CD4-positive, alpha-beta T cell treated with Interferon alpha-2 for 1 hour (primary cell): ENCODE data around the gene BIVM.
"Not testable (repeated sequence)": the region's sequence is repeated elsewhere in the genome, so short reads cannot be mapped to it uniquely, and the experiment has no call there.

ENCODE experiments used
- DNase-seq, 2 donors: peaks; one replicate each; pipeline ENCODE4 v3.0.0-alpha.2; 2020 to 2022

Gene BIVM, protein sequence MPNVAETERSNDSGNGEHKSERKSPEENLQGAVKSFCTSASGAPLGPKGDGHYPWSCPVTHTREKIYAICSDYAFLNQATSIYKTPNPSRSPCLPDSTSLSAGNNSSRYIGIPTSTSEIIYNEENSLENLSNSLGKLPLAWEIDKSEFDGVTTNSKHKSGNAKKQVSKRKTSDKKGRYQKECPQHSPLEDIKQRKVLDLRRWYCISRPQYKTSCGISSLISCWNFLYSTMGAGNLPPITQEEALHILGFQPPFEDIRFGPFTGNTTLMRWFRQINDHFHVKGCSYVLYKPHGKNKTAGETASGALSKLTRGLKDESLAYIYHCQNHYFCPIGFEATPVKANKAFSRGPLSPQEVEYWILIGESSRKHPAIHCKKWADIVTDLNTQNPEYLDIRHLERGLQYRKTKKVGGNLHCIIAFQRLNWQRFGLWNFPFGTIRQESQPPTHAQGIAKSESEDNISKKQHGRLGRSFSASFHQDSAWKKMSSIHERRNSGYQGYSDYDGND

DNA sequence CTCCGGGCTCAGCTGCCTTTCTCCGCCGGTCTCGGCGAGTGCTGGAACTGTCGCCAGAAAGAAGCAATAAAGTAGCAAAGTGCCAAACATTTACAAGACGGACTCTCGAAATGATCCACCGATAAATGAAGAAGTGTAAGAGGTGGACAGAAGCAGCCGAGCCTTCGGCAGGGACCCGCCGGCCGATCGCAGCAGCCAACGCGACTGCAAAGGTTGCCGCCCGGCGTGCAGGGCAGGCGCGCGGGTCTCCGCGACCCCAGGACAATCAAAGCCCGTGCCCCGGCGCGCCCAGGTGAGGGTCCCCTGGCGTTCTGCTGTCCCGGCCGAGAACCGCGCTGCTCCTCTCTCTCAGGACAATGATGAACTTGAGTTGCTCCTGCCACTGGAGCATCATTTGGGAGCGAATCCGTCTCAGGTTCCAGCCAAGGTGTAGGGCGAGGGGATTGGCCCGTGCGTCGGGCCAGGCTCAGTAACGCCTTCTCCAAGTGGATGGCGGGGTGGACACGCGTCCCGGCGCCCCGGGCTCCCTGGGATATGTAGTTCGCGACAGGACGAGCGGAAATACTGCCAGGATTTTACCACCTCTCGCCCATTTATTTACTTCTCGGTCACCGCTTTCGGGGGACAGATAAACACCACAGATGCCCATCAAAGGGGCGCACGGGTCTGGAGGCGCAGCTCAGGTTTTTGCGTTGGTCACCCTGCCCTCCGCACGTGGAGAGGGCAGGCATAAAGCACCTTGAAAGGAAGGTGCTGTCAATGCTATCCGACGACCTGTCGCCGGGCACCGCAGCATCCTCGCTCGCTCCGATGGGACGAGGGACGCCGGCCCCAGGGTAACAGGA, at the start of gene BIVM, which contains the start of gene POGLUT2:
BIVM (plus strand) TSS at position 539 of the 845 bp plus-strand sequence. CDS start 8,149 bp downstream, outside the sequence.
POGLUT2 (minus strand) TSS at position 396 of the 845 bp plus-strand sequence; CDS start at position 90, 306 bp downstream.
- DNase-seq = peak; percentile 67 to 79

DNA sequence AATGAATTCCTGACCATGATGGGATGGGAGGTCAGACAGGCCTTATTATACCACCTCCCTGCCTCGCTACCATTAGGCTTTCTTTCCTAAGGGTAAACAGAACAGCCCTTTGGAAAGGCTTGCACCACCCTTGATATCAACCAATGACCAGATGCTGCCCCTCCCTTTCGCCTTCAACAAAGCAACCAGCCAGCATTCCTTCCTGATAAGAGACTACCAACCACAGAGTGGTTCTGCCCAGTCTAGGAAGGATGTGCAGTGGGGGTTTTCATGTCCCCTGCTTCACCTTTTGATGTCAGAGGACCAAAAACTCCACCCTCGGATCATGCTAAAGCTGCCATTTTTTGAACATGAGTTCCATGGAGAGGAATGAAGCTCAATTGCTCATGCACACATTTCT, 47.0 kb upstream of the BIVM start:
- no peak for DNase-seq

DNA sequence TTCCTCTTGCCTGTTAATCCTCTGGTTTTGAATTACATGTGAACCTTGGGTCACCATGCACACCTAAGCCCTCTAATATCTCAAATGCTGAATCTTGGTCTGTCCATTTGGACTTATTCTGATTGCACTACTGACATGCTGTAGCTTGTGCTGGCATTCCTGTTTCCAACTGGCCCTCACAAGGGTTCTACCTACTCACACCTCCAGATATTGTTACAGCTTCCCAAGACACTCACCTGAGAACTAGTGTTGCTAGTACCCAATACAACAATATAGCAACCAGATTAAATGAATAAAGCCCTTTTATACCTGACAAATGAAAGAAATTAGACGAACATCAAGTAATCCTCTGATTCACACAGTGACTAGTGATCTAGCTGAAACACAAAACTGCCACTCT, 41.9 kb upstream of the BIVM start:
- DNase-seq = no peak

DNA sequence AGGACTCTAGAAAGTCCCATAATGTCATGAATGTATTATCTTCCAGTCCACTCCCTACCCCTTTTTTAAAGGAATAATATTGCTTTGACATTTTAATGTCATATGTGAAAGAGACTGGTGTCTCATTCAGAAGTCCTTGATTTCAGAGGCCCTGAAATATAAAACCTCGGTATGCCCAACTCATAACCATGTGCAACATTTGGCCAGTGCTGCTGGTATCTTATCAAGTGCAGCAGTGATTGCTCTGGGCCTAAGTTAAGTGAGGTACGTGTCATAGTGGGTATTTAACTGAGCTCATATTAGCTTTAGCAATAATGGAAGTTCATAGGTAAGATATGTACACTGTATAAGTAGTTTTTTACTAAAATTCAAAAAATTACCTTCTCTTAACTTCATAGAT, 40.1 kb upstream of the BIVM start:
- no peak for DNase-seq

DNA sequence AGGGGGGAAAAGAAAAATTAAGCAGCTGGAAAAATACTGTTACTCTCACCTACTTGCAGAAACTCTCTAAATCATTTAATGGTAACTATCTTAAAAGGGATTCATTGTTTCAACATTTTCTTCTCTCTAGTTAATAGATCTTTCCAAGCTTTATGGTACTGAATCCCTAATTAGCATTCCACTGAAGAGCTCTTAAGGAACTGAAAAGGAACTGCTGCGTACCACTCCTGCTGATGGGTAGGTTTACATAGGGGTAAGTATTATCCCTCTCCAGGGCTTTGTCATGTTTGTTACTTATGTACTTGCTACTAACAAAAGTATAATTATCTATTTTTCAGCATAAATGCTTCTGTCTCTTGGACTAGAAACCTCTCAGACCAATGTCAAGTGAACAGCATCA, 37.8 kb upstream of the BIVM start:
- DNase-seq = no peak

DNA sequence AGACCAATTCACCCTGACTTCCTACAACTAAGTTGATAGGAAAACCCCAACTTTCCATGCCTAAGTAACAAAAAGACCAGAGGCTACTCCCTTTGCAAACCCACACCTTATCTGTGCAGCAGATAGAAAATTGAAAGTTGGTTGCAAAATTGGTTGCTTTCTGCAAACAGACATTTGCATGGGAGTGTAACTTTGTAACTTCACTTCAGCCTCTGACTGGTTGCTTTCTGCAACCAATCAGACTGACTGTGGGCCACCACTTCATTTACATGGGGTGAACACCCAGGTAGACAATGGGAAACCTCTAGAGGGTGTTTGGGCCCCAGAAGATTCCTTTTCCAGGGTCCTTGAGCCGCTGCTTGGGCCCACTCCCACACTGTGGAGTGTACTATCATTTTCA, 35.2 kb upstream of the BIVM start:
- DNase-seq = no peak

DNA sequence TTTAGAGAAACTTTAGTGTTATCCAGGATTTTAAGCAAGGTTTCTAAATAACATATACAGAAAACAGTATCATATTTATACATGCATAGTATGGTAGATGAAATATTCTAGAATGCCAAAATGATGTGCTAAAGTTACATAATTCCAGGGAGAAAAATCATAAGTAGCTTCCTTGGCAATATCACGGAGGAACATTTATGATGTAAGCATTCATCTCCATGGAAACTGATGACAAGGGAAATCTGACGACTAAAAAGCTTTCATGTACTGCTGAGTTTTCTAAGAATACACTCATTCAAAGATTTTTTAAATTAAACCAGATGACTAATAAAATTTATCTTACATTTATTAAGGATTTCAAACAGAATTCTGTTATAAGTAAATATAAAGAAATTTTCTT, 30.0 kb upstream of the BIVM start:
- DNase-seq = no peak

DNA sequence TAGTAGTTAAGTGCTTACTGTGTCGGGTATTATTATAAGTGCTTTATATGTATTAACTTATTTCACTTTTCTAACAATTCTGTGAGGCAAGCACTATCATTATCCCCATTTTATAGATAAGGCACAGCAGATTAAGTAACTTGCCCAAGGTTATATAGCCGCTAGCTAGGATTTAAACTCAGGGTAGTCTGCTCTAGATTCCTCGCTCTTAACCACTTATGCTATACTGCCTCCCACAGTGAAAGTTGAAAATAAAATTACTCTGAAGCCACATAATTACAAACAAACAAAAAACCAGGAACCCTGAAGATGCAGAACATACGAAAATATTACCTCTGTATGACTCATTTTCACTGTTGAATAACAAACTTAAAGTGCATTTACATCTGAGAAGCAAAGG, 29.2 kb upstream of the BIVM start:
- DNase-seq = no peak

DNA sequence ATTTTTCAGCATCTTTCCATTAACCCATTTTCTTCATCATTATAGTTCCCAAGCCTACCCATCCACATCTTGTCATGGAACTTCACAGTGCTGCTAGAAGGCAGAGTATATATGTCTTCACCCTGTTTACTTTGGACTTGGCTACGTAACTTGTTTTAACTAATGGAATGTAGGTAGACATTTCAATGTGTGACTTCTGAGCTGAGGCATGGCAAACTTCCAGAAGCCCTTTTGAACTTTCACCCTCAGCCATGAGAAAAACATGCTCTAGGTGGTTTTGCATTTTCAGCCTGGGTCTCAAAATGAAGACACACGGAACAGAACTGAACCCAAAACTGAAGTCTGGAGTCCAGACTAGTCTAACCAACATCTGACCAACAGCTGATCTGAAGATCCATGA, 28.5 kb upstream of the BIVM start:
- DNase-seq = no peak

DNA sequence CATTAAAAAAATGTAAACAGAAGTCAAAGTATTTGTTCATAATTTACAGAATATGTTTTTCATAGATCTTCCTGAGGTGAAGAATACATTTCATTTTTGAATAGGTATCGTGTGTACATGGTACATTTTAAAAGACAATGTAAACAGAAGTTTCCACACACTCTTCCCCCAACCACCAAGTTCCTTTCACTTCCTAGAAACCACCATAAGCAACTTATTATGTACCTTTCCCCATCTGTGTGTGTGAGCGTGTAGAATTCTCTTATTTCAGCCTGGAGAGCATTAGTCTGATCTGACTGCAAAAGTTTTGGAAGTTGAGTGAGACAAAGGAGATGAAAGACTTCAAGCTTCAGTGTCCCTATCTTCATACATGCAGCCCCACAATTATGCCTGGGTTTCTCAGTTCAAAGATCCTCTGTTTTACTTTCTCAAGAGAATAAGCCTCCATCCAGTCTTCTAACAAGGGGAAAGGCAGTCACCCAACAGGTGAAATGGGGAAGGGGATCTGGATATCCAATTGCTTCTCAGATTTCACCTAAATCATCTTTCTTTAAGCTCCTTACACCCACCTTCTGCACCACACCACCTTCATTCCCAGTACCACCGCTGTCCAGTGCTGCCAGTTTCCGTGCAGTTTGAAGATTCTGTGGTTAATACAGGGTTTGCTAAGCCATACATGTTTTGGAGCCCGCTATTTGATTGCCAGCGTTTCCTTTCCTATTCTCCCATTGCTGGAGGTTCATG, 27.4 kb upstream of the BIVM start:
- DNase-seq = no peak

DNA sequence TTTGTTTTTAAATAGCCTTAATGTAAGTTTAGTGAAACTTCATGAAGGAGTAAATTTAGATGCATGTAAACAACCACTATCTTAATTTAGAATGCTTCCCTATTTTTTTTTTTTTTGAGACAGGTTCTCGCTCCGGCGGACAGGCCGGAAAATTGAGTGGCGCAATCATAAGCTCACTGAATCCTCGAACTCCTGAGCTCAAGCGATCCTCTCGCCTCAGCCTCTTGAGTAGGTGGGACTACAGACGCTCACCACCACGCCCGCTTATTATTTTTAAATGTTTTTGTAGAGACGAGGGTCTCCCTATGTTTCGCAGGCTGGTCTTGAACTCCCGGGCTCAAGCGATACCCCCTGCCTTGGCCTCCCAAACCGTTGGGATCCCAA, 26.9 kb upstream of the BIVM start:
- DNase-seq = no peak

DNA sequence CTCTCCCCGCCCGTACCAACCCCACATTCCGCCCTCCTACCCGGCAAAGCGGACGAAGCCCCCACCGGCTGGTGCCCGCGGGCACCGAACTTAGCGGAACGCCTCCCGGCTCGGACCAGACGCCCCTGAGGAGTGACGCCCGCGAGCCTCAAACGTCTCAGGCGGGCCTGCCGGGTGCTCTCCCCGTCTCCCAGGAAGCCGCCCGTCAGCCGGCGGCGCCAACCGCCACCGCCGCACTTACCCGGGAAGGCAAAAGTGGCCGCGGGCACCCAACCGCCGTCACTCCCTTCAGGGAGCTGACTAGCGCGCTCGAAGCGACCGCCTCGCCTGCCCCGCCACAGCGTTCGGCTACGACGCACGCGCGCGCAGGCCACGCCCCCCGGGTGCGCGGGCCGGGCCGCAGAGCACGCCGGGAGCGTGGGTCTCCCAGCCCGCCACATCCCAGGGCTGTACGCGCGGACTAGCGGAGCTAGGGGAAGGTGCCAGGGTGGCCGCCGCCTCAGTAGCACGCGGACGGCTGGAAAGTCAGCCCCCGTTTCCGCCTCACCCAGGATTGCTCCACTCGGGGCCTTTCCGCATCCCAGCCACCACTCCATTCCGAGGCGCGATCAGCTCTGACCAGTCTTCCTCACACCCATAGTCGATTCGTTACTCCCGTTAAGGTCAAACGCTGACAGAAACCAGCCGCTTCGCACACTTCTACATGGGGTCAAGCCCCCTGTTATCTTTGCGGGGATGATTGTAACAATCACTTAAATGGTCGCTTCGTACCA, 25.3 kb upstream of the BIVM start, which contains the start of gene TEX30:
TEX30 (minus strand) TSS at position 346 of the 773 bp plus-strand sequence. CDS start 3,760 bp downstream, outside the sequence.
- peak; percentile 87 to 91 for DNase-seq

DNA sequence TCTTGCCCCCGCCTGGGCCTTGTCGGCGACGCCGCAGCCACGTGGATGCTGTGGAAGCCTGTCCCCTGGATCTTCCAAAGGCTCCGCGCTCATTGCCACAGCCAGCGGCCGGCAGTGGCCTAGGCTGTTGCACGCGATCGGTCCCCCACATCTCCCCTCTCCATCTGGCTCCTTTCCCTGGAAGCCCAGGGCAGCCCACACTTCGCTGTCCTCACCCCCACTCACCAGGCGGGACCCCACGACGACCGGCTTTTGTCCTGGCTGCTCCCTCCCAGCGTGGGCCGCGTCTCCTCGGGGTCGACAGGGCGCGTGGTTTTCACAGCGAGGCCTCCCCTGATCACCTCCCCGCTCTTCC, 24.7 kb upstream of the BIVM start:
- no peak for DNase-seq

DNA sequence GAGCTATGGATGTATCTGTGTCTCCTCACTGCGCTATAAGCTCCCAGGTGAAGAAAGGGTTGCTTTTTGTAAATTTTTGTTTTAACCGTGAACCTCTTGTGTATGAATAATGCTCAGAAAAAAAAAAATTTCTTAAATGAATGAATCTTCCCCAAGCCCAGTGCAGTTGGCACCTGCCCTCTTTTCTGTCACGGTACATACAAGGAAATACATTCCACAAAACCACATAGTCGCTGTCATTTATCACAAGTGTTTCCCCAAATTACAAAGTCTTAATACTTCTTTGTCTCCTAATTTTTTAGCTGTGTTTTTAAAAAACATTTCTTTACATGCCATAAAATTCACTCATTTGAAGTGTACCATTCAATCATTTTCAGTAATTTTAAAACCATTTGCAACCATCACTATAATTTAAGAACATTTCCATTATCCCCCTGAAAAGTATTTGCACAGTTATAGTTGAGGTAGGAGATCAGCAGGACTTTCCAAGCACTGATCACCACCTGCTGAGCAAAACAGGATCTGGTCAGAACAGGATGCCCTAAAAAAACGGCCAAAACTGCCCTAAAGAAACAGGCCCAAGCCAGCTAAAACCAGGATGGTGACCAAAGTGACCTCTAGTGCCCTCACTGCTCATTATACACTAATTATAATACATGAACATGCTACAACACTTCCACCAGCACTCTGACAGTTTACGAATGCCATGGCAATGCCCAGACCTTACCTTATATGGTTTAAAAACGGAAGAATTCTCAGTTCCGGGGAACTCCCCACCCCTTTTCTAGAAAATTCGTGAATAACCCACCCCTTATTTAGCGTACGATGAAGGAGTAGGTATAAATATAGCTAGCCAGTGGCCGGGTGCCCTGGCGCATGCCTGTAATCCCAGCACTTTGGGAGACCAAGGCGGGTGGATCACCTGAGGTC, 24.1 kb upstream of the BIVM start:
- no peak for DNase-seq

DNA sequence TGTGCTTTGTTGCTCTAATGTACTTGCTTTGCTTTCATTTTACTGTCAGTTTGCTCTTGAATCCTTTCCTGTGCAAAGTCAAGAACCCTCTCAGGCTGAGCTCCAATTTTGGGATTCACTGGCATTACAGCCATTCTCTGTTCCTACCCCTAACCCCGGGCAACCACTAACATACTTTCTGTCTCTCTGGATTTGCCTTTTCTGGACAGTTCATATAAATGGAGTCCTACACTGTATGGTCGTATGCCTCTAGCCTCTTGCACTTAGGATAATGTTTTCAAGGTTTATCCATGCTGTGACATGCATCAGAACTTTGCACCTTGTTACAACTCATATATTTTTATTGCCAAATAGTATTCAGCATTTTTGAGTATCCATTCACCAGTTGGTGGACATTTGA, 22.6 kb upstream of the BIVM start:
- no peak for DNase-seq

DNA sequence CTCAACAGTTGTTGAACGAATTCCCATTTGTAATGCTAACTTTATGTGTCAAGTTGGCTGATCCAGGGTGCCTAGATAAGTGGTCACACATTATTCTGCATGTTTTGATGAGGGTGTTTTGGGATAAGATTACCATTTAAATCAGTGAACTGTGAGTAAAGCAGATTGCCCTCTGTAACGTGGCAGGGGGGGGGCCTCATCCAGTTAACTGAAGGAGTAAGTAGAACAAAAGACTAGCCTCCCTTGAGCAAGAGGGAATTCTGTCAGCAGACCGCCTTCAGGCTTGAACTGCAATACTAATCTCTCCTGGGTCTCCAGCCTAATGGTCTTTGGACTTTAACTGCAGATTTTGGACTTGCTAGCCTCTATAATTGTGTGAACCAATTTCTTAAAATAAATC, 21.2 kb upstream of the BIVM start:
- no peak for DNase-seq

DNA sequence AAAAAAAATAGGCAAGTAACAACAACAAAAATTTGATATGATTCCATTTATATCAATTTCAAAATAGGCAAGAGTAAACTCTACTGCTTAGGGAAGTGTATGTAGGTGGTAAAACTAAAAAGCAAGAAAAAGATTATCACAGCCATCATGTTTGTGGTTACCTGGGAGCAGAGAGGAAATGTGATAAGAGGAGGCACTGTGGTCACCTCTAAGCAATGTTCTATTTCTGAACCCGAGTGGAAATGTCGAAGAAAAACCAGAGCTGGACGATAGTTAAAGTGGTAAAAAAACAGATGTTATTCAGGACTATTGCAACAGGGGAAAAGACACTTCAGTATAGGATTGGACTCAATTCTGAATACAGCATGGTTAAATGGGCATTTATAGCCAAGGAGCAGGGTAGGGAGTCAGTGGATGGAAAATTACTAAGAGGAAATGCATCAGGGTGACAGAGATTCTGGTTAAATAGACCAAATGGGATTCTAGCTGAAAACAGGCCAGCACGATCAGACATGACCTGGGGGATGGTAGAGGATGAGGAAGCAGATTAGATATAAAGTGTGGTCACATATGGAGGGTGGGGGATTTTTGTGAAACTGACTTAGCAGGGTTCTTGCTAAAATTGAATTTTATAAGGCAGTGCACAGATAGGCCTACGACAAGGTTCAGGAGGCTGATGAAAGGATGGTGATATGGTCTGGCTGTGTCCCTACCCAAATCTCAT, 19.3 kb upstream of the BIVM start:
- peak in 1 of 2 donors; percentile 51 for DNase-seq

DNA sequence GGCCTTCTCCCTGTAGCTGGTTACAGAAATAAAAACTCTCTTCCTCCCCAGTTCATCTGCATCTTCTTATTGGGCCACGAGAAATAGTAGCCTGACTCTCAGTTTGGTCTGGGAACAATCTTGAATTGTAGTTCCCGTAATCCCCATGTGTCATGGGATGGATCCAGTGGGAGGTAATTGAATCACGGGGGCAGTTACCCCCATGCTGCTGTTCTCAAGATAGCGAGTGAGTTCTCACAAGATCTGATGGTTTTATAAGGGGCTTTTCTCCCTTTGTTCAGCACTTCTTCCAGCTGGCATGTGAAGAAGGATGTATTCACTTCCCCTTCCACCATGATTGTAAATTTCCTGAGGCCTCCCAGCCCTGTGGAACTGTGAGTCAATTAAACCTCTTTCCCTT, 18.3 kb upstream of the BIVM start:
- DNase-seq = not testable (repeated sequence)

DNA sequence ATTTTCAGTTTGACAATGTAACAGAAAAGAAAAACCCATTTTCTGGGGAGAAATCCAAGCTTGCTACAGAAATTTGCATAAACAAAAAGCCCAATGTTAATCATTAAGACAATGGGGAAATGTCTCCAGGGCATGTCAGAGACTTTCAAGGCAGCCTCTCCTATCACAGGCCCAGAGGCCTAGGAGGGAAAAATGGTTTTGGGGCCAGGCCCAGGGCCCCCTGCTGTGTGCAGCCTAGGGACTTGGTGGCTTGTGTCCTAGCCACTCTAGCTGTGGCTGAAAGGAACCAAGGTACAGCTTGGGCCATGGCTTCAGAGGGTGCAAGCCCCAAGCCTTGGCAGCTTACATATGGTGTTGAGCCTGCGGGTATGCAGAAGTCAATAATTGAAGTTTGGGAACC, 17.3 kb upstream of the BIVM start:
- DNase-seq = no peak

DNA sequence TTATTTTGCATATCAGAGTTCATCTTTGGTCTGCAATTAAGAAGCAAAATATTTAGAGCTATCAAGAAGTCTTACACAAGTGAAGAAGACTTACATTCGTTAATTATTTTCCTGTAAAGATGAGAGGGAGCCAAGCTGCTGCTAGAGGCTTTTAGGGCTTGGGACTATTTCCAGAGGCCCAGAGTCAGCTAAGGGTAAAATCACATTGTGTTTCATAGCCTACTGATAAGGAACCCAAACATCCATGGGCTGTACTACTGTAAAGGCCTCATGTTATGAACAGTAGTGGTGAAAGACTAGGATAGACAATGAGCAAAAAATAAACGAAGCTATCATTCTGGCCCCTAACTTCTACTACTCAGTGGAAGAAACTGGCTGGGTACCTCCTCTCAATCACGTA, 14.4 kb upstream of the BIVM start:
- no peak for DNase-seq
